ENCODE data around the gene PCSK9.
"Not testable (repeated sequence)": the region's sequence is repeated elsewhere in the genome, so short reads cannot be mapped to it uniquely, and the experiment has no call there.

Gene PCSK9

GRCh38 chr1:55092475-55092874 lies 53.1 kb downstream of the PCSK9 start:
- H3K4me3 ChIP-seq (ENCODE audit: low read depth in 1 of 2, low read length in 2 of 2): no peak overlapping the region
- peaks cover 44 to 92% of the 10 kb centered on the region in 2 donors for H3K36me3 ChIP-seq (ENCODE audit: control insufficient read depth in 1 of 2, insufficient read depth in 2 of 2, low read length in 2 of 2)
- no peaks in the 10 kb centered on the region for H3K27me3 ChIP-seq (ENCODE audit: control insufficient read depth in 1 of 2, insufficient read depth in 2 of 2, low read length in 2 of 2)
- H3K27ac ChIP-seq (ENCODE audit: low read depth, low read length): no peak overlapping the region
- H3K4me1 ChIP-seq (ENCODE audit: control insufficient read depth in 1 of 2, insufficient read depth in 2 of 2, low read length in 2 of 2): no peaks in the 10 kb centered on the region
- no peak overlapping the region for H3K9ac ChIP-seq (ENCODE audit: low read depth in 1 of 2, low read length in 2 of 2)
- no peaks in the 10 kb centered on the region for H3K9me3 ChIP-seq (ENCODE audit: control insufficient read depth in 1 of 2, low read length in 2 of 2)

DNA sequence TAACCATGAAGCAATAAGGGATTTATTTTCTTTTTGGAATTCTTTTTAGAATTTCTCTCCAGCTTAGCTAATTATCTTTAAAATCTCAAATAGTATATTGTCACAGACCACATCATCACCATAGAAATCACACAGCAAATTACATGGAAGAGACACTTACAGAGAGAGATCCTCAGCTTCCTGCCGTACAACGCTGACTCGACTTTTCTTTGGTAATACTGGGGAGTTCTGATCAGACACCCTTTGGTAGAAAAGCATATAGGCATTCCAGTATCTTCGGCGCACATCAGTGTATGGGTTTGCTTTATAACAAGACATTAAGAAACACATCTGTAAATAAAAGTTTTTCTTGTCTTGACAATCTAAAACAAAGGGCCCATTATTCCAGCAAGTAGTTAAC lies 55.7 kb downstream of the PCSK9 start:
- Histone ChIP-seq H3K27ac (ENCODE audit: low read depth, low read length) (no peak overlapping the region), H3K9ac (ENCODE audit: low read depth in 1 of 2, low read length in 2 of 2) (no peak overlapping the region)

GRCh38 chr1:55103891-55104290 lies 64.5 kb downstream of the PCSK9 start:
- no peaks in the 10 kb centered on the region for H3K9me3 ChIP-seq (ENCODE audit: control insufficient read depth in 1 of 2, low read length in 2 of 2)
- no peak overlapping the region for H3K4me3 ChIP-seq (ENCODE audit: low read depth in 1 of 2, low read length in 2 of 2)
- no peak overlapping the region for H3K9ac ChIP-seq (ENCODE audit: low read depth in 1 of 2, low read length in 2 of 2)
- H3K36me3 ChIP-seq (ENCODE audit: control insufficient read depth in 1 of 2, insufficient read depth in 2 of 2, low read length in 2 of 2): peaks cover 49 to 93% of the 10 kb centered on the region in 2 donors
- no peaks in the 10 kb centered on the region for H3K4me1 ChIP-seq (ENCODE audit: control insufficient read depth in 1 of 2, insufficient read depth in 2 of 2, low read length in 2 of 2)
- no peaks in the 10 kb centered on the region for H3K27me3 ChIP-seq (ENCODE audit: control insufficient read depth in 1 of 2, insufficient read depth in 2 of 2, low read length in 2 of 2)
- H3K27ac ChIP-seq (ENCODE audit: low read depth, low read length): no peak overlapping the region

More for the DNA sequence above, 55.7 kb downstream of the PCSK9 start:
- Histone ChIP-seq H3K4me3 (ENCODE audit: low read depth in 1 of 2, low read length in 2 of 2) (no peak overlapping the region), H3K4me1 (ENCODE audit: control insufficient read depth in 1 of 2, insufficient read depth in 2 of 2, low read length in 2 of 2) (no peaks in the 10 kb centered on the region), H3K36me3 (ENCODE audit: control insufficient read depth in 1 of 2, insufficient read depth in 2 of 2, low read length in 2 of 2) (peaks cover 33 to 94% of the 10 kb centered on the region in 2 donors), H3K27me3 (ENCODE audit: control insufficient read depth in 1 of 2, insufficient read depth in 2 of 2, low read length in 2 of 2) (no peaks in the 10 kb centered on the region), H3K9me3 (ENCODE audit: control insufficient read depth in 1 of 2, low read length in 2 of 2) (no peaks in the 10 kb centered on the region)

DNA sequence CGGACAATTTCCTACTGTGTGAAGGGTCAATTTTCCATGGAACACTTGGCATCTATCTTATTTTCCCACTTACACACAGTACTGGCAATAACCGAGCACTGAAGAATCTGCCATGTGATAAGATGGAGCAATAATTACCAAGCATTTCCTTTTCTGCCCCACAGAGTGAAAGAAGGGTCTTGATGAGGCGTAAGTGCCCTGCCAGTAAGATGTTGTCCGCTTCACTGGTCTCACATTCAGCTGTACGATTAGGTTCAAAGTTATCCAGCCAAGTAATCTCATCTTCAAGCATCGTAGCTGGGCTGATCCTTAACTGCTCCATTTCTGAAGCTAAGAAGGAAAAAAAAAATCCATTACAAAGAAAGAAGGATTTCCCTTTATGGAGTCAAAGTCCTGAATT lies 67.8 kb downstream of the PCSK9 start:
- Histone ChIP-seq H3K27me3 (ENCODE audit: control insufficient read depth in 1 of 2, insufficient read depth in 2 of 2, low read length in 2 of 2) (no peaks in the 10 kb centered on the region), H3K36me3 (ENCODE audit: control insufficient read depth in 1 of 2, insufficient read depth in 2 of 2, low read length in 2 of 2) (peaks cover 41 to 84% of the 10 kb centered on the region in 2 donors), H3K4me1 (ENCODE audit: control insufficient read depth in 1 of 2, insufficient read depth in 2 of 2, low read length in 2 of 2) (no peaks in the 10 kb centered on the region), H3K9ac (ENCODE audit: low read depth in 1 of 2, low read length in 2 of 2) (no peak overlapping the region), H3K4me3 (ENCODE audit: low read depth in 1 of 2, low read length in 2 of 2) (no peak overlapping the region), H3K9me3 (ENCODE audit: control insufficient read depth in 1 of 2, low read length in 2 of 2) (no peaks in the 10 kb centered on the region), H3K27ac (ENCODE audit: low read depth, low read length) (no peak overlapping the region)

GRCh38 chr1:55109005-55109404 lies 69.7 kb downstream of the PCSK9 start:
- H3K4me1 ChIP-seq (ENCODE audit: control insufficient read depth in 1 of 2, insufficient read depth in 2 of 2, low read length in 2 of 2); H3K4me3 ChIP-seq (ENCODE audit: low read depth in 1 of 2, low read length in 2 of 2); H3K27ac ChIP-seq (ENCODE audit: low read depth, low read length); H3K9ac ChIP-seq (ENCODE audit: low read depth in 1 of 2, low read length in 2 of 2); H3K9me3 ChIP-seq (ENCODE audit: control insufficient read depth in 1 of 2, low read length in 2 of 2); H3K27me3 ChIP-seq (ENCODE audit: control insufficient read depth in 1 of 2, insufficient read depth in 2 of 2, low read length in 2 of 2): not testable (repeated sequence)
- peaks cover 35 to 68% of the 10 kb centered on the region in 2 donors for H3K36me3 ChIP-seq (ENCODE audit: control insufficient read depth in 1 of 2, insufficient read depth in 2 of 2, low read length in 2 of 2)

Measured in duodenal mucosa (tissue), 2 donors.